ENCODE results near the gene C19orf73. TPM values are rescaled to one million over a fixed set of nuclear protein-coding genes. Genes with fewer than 3 reads are reported as not detected.
A peak's percentile ranks its signal among the peaks of the same experiment; 100 is the strongest.

Gene C19orf73
- polyA plus RNA-seq (2013, experiment 1 of 4) = not detected
- 0.37 TPM for polyA plus RNA-seq (2013, experiment 2 of 4)
- polyA plus RNA-seq (2013, experiment 3 of 4) = 0.53 TPM
- polyA plus RNA-seq (2013, experiment 4 of 4) = 0.81 TPM

GRCh38 chr19:49118565-49119410 is at the start of gene C19orf73:
Gene C19orf73, minus strand, starts transcription at chr19:49119143. Its CDS starts 121 bp downstream, at chr19:49119022.
- Histone ChIP-seq H3K4me1 (ENCODE audit: control insufficient read depth, insufficient read depth, low read length) (peaks cover 11% of the 10 kb centered on the region), H3K36me3 (ENCODE audit: control insufficient read depth, insufficient read depth, low read length) (no peaks in the 10 kb centered on the region), H3K27me3 (ENCODE audit: control insufficient read depth, insufficient read depth, low read length, poor library complexity, severe bottlenecking) (peaks cover 37% of the 10 kb centered on the region), H3K27ac (ENCODE audit: insufficient read depth, low read depth, low read length, poor library complexity, severe bottlenecking) (no peak within 1 kb of the TSS), H3K4me3 (ENCODE audit: insufficient read depth, low read depth, low read length) (peak within 1 kb of the TSS; percentile 65), H3K9me3 (ENCODE audit: control insufficient read depth, low read length) (no peaks in the 10 kb centered on the region)
- 1% methylated on average over 85 of the region's 85 CpGs for WGBS, 2 experiments

GRCh38 chr19:49168421-49168820 is 49.5 kb upstream of the C19orf73 start:
- Histone ChIP-seq H3K27me3 (ENCODE audit: control insufficient read depth, insufficient read depth, low read length, poor library complexity, severe bottlenecking) (no peaks in the 10 kb centered on the region), H3K27ac (ENCODE audit: insufficient read depth, low read depth, low read length, poor library complexity, severe bottlenecking) (no peak overlapping the region), H3K4me3 (ENCODE audit: insufficient read depth, low read depth, low read length) (no peak overlapping the region), H3K9me3 (ENCODE audit: control insufficient read depth, low read length) (no peaks in the 10 kb centered on the region), H3K4me1 (ENCODE audit: control insufficient read depth, insufficient read depth, low read length) (peaks cover 3% of the 10 kb centered on the region), H3K36me3 (ENCODE audit: control insufficient read depth, insufficient read depth, low read length) (no peaks in the 10 kb centered on the region)
- WGBS, 2 experiments = 94 to 95% methylated on average over 23 of the region's 23 CpGs

- H3K4me1 ChIP-seq (ENCODE audit: control insufficient read depth, insufficient read depth, low read length) = peaks cover 3% of the 10 kb centered on the region
- WGBS, 2 experiments = 91% methylated on average over 25 of the region's 25 CpGs
- H3K27ac ChIP-seq (ENCODE audit: insufficient read depth, low read depth, low read length, poor library complexity, severe bottlenecking) = no peak overlapping the region
- no peaks in the 10 kb centered on the region for H3K9me3 ChIP-seq (ENCODE audit: control insufficient read depth, low read length)
- H3K4me3 ChIP-seq (ENCODE audit: insufficient read depth, low read depth, low read length) = no peak overlapping the region
- no peaks in the 10 kb centered on the region for H3K27me3 ChIP-seq (ENCODE audit: control insufficient read depth, insufficient read depth, low read length, poor library complexity, severe bottlenecking)
- H3K36me3 ChIP-seq (ENCODE audit: control insufficient read depth, insufficient read depth, low read length) = no peaks in the 10 kb centered on the region
These were observed 49.0 kb upstream of the C19orf73 start for GRCh38 chr19:49167857-49168409.

- Histone ChIP-seq H3K27ac (ENCODE audit: insufficient read depth, low read depth, low read length, poor library complexity, severe bottlenecking) (no peak overlapping the region), H3K4me3 (ENCODE audit: insufficient read depth, low read depth, low read length) (no peak overlapping the region), H3K4me1 (ENCODE audit: control insufficient read depth, insufficient read depth, low read length) (peaks cover 3% of the 10 kb centered on the region), H3K36me3 (ENCODE audit: control insufficient read depth, insufficient read depth, low read length) (no peaks in the 10 kb centered on the region), H3K27me3 (ENCODE audit: control insufficient read depth, insufficient read depth, low read length, poor library complexity, severe bottlenecking) (no peaks in the 10 kb centered on the region), H3K9me3 (ENCODE audit: control insufficient read depth, low read length) (no peaks in the 10 kb centered on the region)
- WGBS, 2 experiments = 69 to 70% methylated on average over 30 of the region's 30 CpGs
These were observed 46.9 kb upstream of the C19orf73 start for GRCh38 chr19:49165865-49166301.

- no peaks in the 10 kb centered on the region for H3K9me3 ChIP-seq (ENCODE audit: control insufficient read depth, low read length)
- no peaks in the 10 kb centered on the region for H3K36me3 ChIP-seq (ENCODE audit: control insufficient read depth, insufficient read depth, low read length)
- no peak overlapping the region for H3K27ac ChIP-seq (ENCODE audit: insufficient read depth, low read depth, low read length, poor library complexity, severe bottlenecking)
- no peaks in the 10 kb centered on the region for H3K27me3 ChIP-seq (ENCODE audit: control insufficient read depth, insufficient read depth, low read length, poor library complexity, severe bottlenecking)
- peaks cover 3% of the 10 kb centered on the region for H3K4me1 ChIP-seq (ENCODE audit: control insufficient read depth, insufficient read depth, low read length)
- no peak overlapping the region for H3K4me3 ChIP-seq (ENCODE audit: insufficient read depth, low read depth, low read length)
- WGBS, 2 experiments = 84 to 85% methylated on average over 24 of the region's 24 CpGs
These were observed 46.3 kb upstream of the C19orf73 start for GRCh38 chr19:49165111-49165750.

GRCh38 chr19:49161987-49162386 is 43.0 kb upstream of the C19orf73 start:
- no peaks in the 10 kb centered on the region for H3K9me3 ChIP-seq (ENCODE audit: control insufficient read depth, low read length)
- H3K27me3 ChIP-seq (ENCODE audit: control insufficient read depth, insufficient read depth, low read length, poor library complexity, severe bottlenecking) = peaks cover 14% of the 10 kb centered on the region
- no peak overlapping the region for H3K27ac ChIP-seq (ENCODE audit: insufficient read depth, low read depth, low read length, poor library complexity, severe bottlenecking)
- no peak overlapping the region for H3K4me3 ChIP-seq (ENCODE audit: insufficient read depth, low read depth, low read length)
- H3K36me3 ChIP-seq (ENCODE audit: control insufficient read depth, insufficient read depth, low read length) = no peaks in the 10 kb centered on the region
- WGBS, 2 experiments = 88 to 95% methylated on average over 4 of the region's 4 CpGs
- H3K4me1 ChIP-seq (ENCODE audit: control insufficient read depth, insufficient read depth, low read length) = peaks cover 3% of the 10 kb centered on the region

GRCh38 chr19:49160450-49161189 is 41.7 kb upstream of the C19orf73 start:
- Histone ChIP-seq H3K36me3 (ENCODE audit: control insufficient read depth, insufficient read depth, low read length) (no peaks in the 10 kb centered on the region), H3K4me3 (ENCODE audit: insufficient read depth, low read depth, low read length) (no peak overlapping the region), H3K4me1 (ENCODE audit: control insufficient read depth, insufficient read depth, low read length) (peaks cover 9% of the 10 kb centered on the region), H3K27me3 (ENCODE audit: control insufficient read depth, insufficient read depth, low read length, poor library complexity, severe bottlenecking) (peaks cover 18% of the 10 kb centered on the region), H3K27ac (ENCODE audit: insufficient read depth, low read depth, low read length, poor library complexity, severe bottlenecking) (no peak overlapping the region), H3K9me3 (ENCODE audit: control insufficient read depth, low read length) (no peaks in the 10 kb centered on the region)
- 93 to 94% methylated on average over 13 of the region's 13 CpGs for WGBS, 2 experiments

GRCh38 chr19:49157445-49158224 is 38.7 kb upstream of the C19orf73 start, which contains the start of gene TRPM4:
Gene TRPM4, plus strand, starts transcription at chr19:49157792. Its CDS starts 75 bp downstream, at chr19:49157867.
- H3K27me3 ChIP-seq (ENCODE audit: control insufficient read depth, insufficient read depth, low read length, poor library complexity, severe bottlenecking) = peaks cover 29% of the 10 kb centered on the region
- H3K36me3 ChIP-seq (ENCODE audit: control insufficient read depth, insufficient read depth, low read length) = no peaks in the 10 kb centered on the region
- no peaks in the 10 kb centered on the region for H3K9me3 ChIP-seq (ENCODE audit: control insufficient read depth, low read length)
- peaks cover 9% of the 10 kb centered on the region for H3K4me1 ChIP-seq (ENCODE audit: control insufficient read depth, insufficient read depth, low read length)
- peak within 1 kb of the TSS; percentile 68 for H3K4me3 ChIP-seq (ENCODE audit: insufficient read depth, low read depth, low read length)
- no peak within 1 kb of the TSS for H3K27ac ChIP-seq (ENCODE audit: insufficient read depth, low read depth, low read length, poor library complexity, severe bottlenecking)
- WGBS, 2 experiments = 1% methylated on average over 41 of the region's 41 CpGs

- H3K4me1 ChIP-seq (ENCODE audit: control insufficient read depth, insufficient read depth, low read length) = peaks cover 9% of the 10 kb centered on the region
- H3K27me3 ChIP-seq (ENCODE audit: control insufficient read depth, insufficient read depth, low read length, poor library complexity, severe bottlenecking) = peaks cover 45% of the 10 kb centered on the region
- no peaks in the 10 kb centered on the region for H3K9me3 ChIP-seq (ENCODE audit: control insufficient read depth, low read length)
- WGBS, 2 experiments = 23 to 28% methylated on average over 4 of the region's 4 CpGs
- no peak overlapping the region for H3K4me3 ChIP-seq (ENCODE audit: insufficient read depth, low read depth, low read length)
- H3K27ac ChIP-seq (ENCODE audit: insufficient read depth, low read depth, low read length, poor library complexity, severe bottlenecking) = no peak overlapping the region
- no peaks in the 10 kb centered on the region for H3K36me3 ChIP-seq (ENCODE audit: control insufficient read depth, insufficient read depth, low read length)
These were observed 36.9 kb upstream of the C19orf73 start for GRCh38 chr19:49155820-49156346.
